Activated naive CD8-positive, alpha-beta T cell (primary cell): ENCODE data around the gene PTPN21.

Experiments
- H3K27ac Mint-ChIP-seq: one replicate; pipeline ENCODE4 v1.8.0; 2021; ENCODE audit warnings: mixed read lengths
- H3K27me3 Mint-ChIP-seq: one replicate; pipeline ENCODE4 v1.8.0; 2021; ENCODE audit warnings: mixed read lengths
- H3K36me3 Mint-ChIP-seq: one replicate; pipeline ENCODE4 v1.8.0; 2021; ENCODE audit warnings: mixed read lengths
- H3K4me1 Mint-ChIP-seq: one replicate; pipeline ENCODE4 v1.8.0; 2021; ENCODE audit warnings: low read depth, mixed read lengths
- H3K4me3 Mint-ChIP-seq: one replicate; pipeline ENCODE4 v1.8.0; 2021; ENCODE audit warnings: mild to moderate bottlenecking, mixed read lengths
- H3K9me3 Mint-ChIP-seq: one replicate; pipeline ENCODE4 v1.8.0; 2021; ENCODE audit warnings: low read depth, mixed read lengths

Gene PTPN21

DNA sequence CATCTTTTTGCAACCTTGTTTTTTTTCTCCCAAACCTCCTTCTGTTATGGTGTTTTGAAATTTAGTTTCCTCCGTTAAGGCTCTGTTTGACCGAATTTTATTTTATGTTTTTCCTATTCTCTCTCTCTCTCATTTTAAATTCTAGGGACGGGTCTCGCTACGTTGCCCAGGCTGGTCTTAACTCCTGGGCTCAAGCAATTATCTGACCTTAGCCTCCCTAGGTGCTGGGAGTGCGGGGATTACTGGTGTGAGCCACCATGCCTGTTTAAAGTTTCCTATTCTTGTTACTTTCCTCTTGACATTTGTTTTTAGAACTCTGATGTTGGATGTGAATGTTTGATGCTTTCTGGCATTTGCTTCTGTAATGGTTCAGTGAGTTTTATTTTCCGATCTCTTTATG lies 9.0 kb upstream of the PTPN21 start:
- Mint-ChIP-seq H3K27me3 (peaks cover 2% of the 10 kb centered on the region), H3K4me1 (peaks cover 37% of the 10 kb centered on the region), H3K4me3 (peak overlapping the region; percentile 98), H3K9me3 (no peaks in the 10 kb centered on the region), H3K36me3 (peaks cover 6% of the 10 kb centered on the region), H3K27ac (peak overlapping the region; percentile 84)

DNA sequence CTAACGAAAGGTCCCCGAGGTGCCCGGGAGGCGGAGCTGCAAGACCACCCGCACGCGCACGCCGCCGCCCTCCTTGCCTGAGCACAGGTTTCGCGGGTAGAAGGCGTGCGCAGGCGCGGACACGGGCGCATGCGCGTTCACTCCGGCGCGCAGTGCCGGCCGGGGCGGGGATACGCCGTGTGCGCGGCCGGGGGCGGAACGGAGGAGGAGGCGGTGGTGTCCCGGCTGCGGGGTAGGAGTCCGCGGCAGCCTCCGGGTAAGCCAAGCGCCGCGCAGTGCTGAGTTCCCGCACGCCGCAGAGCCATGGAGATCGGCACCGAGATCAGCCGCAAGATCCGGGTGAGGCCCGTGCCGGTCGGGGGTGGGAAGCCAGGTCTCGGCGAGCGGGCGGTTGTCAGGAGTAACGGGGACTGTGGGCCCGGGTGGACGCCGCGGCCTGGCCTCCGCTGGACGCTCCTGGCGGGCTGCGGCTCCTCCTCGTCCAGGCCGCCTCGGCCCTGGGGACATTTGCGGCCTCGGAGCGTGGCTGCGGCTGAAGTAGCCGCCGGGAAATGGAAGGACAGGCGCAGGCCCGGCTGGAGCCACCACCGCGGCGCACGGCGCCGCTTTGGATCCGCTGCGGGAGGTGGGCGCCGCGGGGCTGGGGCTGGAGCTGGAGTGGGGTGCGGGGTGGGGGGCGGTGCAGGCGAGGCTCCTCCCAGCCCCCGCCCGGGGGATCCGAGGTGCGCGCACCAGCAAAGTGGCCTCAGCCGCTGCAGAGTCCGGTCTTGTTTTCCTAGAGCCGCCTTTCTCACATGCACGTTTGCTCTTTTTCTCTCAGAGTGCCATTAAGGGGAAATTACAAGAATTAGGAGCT lies 8.3 kb upstream of the PTPN21 start, which contains the start of gene ZC3H14:
TSS of gene ZC3H14 (plus strand) at position 207 of the 856 bp plus-strand sequence. CDS start at position 304, 97 bp downstream.
- peaks cover 39% of the 10 kb centered on the region for H3K4me1 Mint-ChIP-seq
- H3K27ac Mint-ChIP-seq: peak within 1 kb of the TSS; percentile 84
- H3K4me3 Mint-ChIP-seq: peak within 1 kb of the TSS; percentile 98
- peaks cover 2% of the 10 kb centered on the region for H3K27me3 Mint-ChIP-seq
- H3K9me3 Mint-ChIP-seq: no peaks in the 10 kb centered on the region
- peaks cover 2% of the 10 kb centered on the region for H3K36me3 Mint-ChIP-seq

- Mint-ChIP-seq H3K4me1 (peaks cover 41% of the 10 kb centered on the region), H3K27ac (peak overlapping the region; percentile 83), H3K9me3 (no peaks in the 10 kb centered on the region), H3K4me3 (peak overlapping the region; percentile 91), H3K36me3 (no peaks in the 10 kb centered on the region), H3K27me3 (peaks cover 2% of the 10 kb centered on the region)
These were observed 7.7 kb upstream of the PTPN21 start for GRCh38 chr14:88562532-88562830.

DNA sequence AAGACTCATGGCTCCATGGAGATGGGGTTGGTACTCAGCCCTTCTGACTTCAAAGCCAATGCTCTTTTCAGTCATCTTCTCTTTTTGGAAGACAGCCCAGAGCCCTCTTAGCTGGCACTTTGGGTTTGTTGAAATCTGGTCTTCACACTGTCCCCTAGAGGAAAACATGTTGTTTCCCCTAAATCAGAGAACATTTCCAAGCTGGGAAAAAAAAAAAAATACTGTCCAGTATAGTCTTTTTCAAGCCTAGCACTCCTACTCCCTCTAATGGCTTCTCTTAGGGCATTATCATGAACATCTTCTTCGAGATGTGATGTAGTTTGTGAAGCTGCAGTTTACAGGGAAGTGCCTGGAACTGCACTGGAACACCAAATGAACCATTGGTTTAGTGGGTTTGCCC lies 5.0 kb upstream of the PTPN21 start:
- H3K4me1 Mint-ChIP-seq: peaks cover 57% of the 10 kb centered on the region
- peaks cover 15% of the 10 kb centered on the region for H3K27me3 Mint-ChIP-seq
- no peak overlapping the region for H3K4me3 Mint-ChIP-seq
- H3K27ac Mint-ChIP-seq: no peak overlapping the region
- no peaks in the 10 kb centered on the region for H3K9me3 Mint-ChIP-seq
- H3K36me3 Mint-ChIP-seq: no peaks in the 10 kb centered on the region

- no peaks in the 10 kb centered on the region for H3K36me3 Mint-ChIP-seq
- H3K4me3 Mint-ChIP-seq: no peak overlapping the region
- H3K27me3 Mint-ChIP-seq: peaks cover 29% of the 10 kb centered on the region
- no peaks in the 10 kb centered on the region for H3K9me3 Mint-ChIP-seq
- H3K27ac Mint-ChIP-seq: no peak overlapping the region
- H3K4me1 Mint-ChIP-seq: peaks cover 45% of the 10 kb centered on the region
These were observed 1.8 kb upstream of the PTPN21 start for GRCh38 chr14:88556581-88556980.

DNA sequence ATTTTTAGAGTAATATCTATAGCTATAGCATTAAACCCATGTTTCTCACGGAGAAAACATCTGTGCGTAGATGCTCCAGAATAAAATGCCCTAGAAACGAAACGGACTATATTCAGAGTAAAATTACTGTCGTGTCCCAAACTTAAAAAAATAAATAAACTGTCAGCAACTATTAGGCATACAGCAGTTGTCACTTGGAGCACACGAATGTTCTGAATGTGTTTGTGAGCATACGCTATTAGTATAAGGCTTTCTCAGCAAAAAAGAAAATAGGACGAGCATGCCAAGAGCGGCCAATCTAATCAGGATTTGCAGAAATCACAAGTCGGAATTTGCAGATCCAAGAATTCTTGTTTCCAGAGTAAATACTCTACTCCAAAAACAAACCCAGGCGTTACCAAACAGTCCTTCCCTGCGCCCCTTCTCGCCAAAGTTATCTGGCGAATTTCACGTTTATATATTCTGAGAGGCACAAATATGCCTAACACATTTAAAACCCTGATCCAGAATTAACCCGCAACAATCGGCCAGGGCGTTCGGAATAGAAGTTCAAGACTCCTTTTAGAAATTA lies 836 bp downstream of the PTPN21 start:
- H3K4me1 Mint-ChIP-seq: peaks cover 38% of the 10 kb centered on the region
- no peaks in the 10 kb centered on the region for H3K9me3 Mint-ChIP-seq
- peaks cover 29% of the 10 kb centered on the region for H3K27me3 Mint-ChIP-seq
- peak overlapping the region; percentile 82 for H3K4me3 Mint-ChIP-seq
- no peaks in the 10 kb centered on the region for H3K36me3 Mint-ChIP-seq
- H3K27ac Mint-ChIP-seq: no peak overlapping the region

DNA sequence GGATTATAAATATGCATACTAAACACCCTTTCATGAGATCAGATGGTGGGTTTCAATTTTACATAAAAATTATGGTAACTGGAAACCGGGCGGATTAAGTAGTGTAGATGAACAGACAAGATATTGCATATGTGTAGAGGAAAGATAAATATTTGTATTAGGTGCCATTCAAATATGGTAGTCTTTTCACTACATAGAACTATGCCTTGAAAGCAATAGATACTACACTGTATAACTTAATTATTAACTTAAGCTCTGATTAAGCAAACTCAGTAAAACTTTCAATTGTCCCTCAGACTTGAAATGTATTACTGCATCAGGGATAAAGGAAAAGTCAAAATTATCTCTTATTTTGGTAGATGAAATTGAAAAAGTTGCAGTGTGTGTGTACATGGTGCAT lies 1.9 kb downstream of the PTPN21 start:
- peak overlapping the region; percentile 81 for H3K4me3 Mint-ChIP-seq
- H3K36me3 Mint-ChIP-seq: no peaks in the 10 kb centered on the region
- H3K9me3 Mint-ChIP-seq: no peaks in the 10 kb centered on the region
- peaks cover 30% of the 10 kb centered on the region for H3K27me3 Mint-ChIP-seq
- peaks cover 34% of the 10 kb centered on the region for H3K4me1 Mint-ChIP-seq
- no peak overlapping the region for H3K27ac Mint-ChIP-seq

DNA sequence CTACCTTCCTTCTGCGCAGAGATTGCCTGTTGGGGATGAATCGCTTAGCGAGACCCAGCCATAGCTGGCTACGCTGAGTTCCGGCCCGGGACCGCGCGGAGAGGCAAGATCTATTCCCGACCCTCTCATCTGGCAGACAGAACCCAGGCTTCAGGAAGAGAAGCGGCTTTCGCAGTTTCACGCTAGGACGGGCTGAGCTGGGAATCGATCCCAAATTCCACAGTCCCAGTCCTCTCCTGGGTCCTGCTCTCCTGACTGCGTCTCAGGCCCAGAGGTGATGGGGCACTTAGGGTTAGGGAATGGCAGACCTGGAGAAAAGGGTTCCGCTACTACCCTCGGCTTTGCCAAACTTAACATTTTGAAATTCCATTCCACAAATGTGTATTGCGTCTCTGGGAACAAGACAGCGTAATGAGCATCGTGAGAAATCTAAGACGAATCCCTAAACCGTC lies 2.8 kb downstream of the PTPN21 start:
- Mint-ChIP-seq H3K27ac (no peak overlapping the region), H3K9me3 (no peaks in the 10 kb centered on the region), H3K4me1 (peaks cover 26% of the 10 kb centered on the region), H3K27me3 (peaks cover 30% of the 10 kb centered on the region), H3K4me3 (peak overlapping the region; percentile 81), H3K36me3 (no peaks in the 10 kb centered on the region)

- Mint-ChIP-seq H3K4me3 (peak overlapping the region; percentile 81), H3K27me3 (peaks cover 26% of the 10 kb centered on the region)
These were observed 3.5 kb downstream of the PTPN21 start for GRCh38 chr14:88551094-88551870.

GRCh38 chr14:88550078-88550477 lies 4.7 kb downstream of the PTPN21 start:
- Mint-ChIP-seq H3K27me3 (peaks cover 17% of the 10 kb centered on the region), H3K9me3 (no peaks in the 10 kb centered on the region), H3K4me3 (no peak overlapping the region), H3K27ac (no peak overlapping the region), H3K36me3 (no peaks in the 10 kb centered on the region), H3K4me1 (peaks cover 10% of the 10 kb centered on the region)

More at GRCh38 chr14:88551094-88551870, 3.5 kb downstream of the PTPN21 start:
- peaks cover 18% of the 10 kb centered on the region for H3K4me1 Mint-ChIP-seq
- no peaks in the 10 kb centered on the region for H3K36me3 Mint-ChIP-seq
- H3K9me3 Mint-ChIP-seq: no peaks in the 10 kb centered on the region
- no peak overlapping the region for H3K27ac Mint-ChIP-seq

DNA sequence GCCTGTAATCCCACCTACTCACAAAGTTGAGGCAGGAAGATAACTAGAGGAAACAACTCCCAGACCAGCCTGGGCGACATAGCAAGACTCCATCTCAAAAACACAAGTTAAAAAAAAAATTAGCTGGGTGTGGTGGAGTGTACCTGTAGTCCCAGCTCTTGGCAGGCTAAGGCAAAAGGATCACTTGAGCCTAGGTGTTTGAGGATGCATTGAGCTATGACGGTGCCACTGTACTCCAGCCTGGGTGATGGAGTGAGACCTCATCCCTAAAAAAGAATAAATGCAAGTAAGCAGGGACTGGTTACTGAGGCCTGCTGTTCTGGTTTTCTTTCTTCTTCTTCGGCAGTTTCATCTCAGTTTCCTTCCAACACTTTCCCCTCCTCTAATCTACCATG lies 7.4 kb downstream of the PTPN21 start:
- H3K4me1 Mint-ChIP-seq: peaks cover 3% of the 10 kb centered on the region
- no peaks in the 10 kb centered on the region for H3K9me3 Mint-ChIP-seq

DNA sequence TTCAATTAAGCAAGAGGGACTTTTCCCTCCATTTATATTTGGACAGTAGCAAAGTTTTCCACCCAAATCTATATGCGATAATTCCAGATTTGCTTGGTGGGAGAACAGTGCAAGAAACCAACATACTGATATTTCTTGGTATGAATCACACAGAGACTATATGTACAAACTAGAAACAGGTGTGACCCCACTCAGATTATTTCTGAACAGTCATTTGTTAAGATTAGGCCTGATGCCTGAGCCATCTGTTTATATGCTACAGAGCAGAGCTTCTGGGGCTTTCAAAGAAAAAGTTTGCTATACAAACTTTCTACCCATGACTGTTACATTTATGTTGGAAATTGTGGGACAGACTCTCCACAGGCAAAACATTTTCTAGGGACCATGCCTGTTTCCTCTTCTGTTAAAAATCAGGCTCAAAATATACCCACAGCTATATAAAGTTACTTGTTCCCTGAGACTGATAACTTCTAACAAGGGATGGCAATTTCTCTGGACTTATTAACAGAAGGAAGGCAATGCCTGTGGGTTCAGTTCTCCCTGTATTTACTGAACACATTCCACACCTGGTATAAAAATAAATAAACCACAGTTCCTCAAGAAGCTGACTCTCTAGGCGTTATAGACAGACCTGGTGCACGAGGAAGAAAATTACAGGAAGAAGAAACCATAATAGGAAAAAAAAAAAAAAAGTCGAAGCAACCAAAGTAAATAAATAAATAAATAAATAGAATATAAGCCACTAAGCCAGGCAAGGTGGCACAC lies 8.0 kb downstream of the PTPN21 start:
- Mint-ChIP-seq H3K27ac (no peak overlapping the region), H3K27me3 (peaks cover 5% of the 10 kb centered on the region), H3K9me3 (no peaks in the 10 kb centered on the region), H3K4me1 (no peaks in the 10 kb centered on the region), H3K36me3 (no peaks in the 10 kb centered on the region), H3K4me3 (no peak overlapping the region)

More for the DNA sequence above, 7.4 kb downstream of the PTPN21 start:
- H3K27ac Mint-ChIP-seq: no peak overlapping the region
- peaks cover 9% of the 10 kb centered on the region for H3K27me3 Mint-ChIP-seq
- H3K36me3 Mint-ChIP-seq: no peaks in the 10 kb centered on the region
- no peak overlapping the region for H3K4me3 Mint-ChIP-seq

- Mint-ChIP-seq H3K9me3 (no peaks in the 10 kb centered on the region), H3K4me3 (no peak overlapping the region), H3K36me3 (no peaks in the 10 kb centered on the region), H3K27me3 (peaks cover 5% of the 10 kb centered on the region), H3K27ac (no peak overlapping the region), H3K4me1 (no peaks in the 10 kb centered on the region)
These were observed 9.6 kb downstream of the PTPN21 start for GRCh38 chr14:88545256-88545655.
